ENCODE measurements around the gene ERG28. TPM values are rescaled to one million over a fixed set of nuclear protein-coding genes. Genes with fewer than 3 reads are reported as not detected.

The ERG28 gene
- total and polyA plus RNA-seq, 2 experiments from 2014 or later = 27.9 to 95.1 TPM

- H3K4me3 ChIP-seq = no peak overlapping the region
- no peak overlapping the region for H3K27ac Mint-ChIP-seq
- H3F3A ChIP-seq (replicated peaks; ENCODE audit: low read depth) = no peaks in the 10 kb centered on the region
- no peaks in the 10 kb centered on the region for H3K36me3 ChIP-seq (ENCODE audit: insufficient read depth)
- H3K4me3 Mint-ChIP-seq = no peak overlapping the region
- no peak for DNase-seq (ENCODE audit: low spot score)
- H3K9me2 ChIP-seq (ENCODE audit: insufficient read depth) = no peaks in the 10 kb centered on the region
- no peak overlapping the region for H3K27ac ChIP-seq (ENCODE audit: low read depth)
- H3K4me2 ChIP-seq = no peak overlapping the region
- H3K4me1 Mint-ChIP-seq = no peaks in the 10 kb centered on the region
- H3K4me1 ChIP-seq (ENCODE audit: insufficient read depth) = no peaks in the 10 kb centered on the region
- no peaks in the 10 kb centered on the region for H3K79me2 ChIP-seq (replicated peaks; ENCODE audit: insufficient read depth)
- no peak overlapping the region for H2AFZ ChIP-seq
- H4K20me1 ChIP-seq (replicated peaks; ENCODE audit: insufficient read depth) = no peaks in the 10 kb centered on the region
- no peaks in the 10 kb centered on the region for H3K9me3 Mint-ChIP-seq
- no peaks in the 10 kb centered on the region; the same call in 1 of the 3 replicates for H3K36me3 Mint-ChIP-seq (ENCODE audit: low read depth)
- no peak for ATAC-seq
- no peak for TF ChIP-seq ZNF114 (CRISPR knock-in tag; IDR thresholded peaks at IDR 0.05)
- TF ChIP-seq EZH2phosphoT487 (IDR thresholded peaks at IDR 0.05; ENCODE audit: unreplicated experiment) = no peak
- no peak for TF ChIP-seq EZH2 (IDR thresholded peaks at IDR 0.05; ENCODE audit: low read depth, unreplicated experiment)
- TF ChIP-seq STAT1 (IDR thresholded peaks at IDR 0.05; ENCODE audit: unreplicated experiment) = no peak
- TF ChIP-seq, protein P1, sequence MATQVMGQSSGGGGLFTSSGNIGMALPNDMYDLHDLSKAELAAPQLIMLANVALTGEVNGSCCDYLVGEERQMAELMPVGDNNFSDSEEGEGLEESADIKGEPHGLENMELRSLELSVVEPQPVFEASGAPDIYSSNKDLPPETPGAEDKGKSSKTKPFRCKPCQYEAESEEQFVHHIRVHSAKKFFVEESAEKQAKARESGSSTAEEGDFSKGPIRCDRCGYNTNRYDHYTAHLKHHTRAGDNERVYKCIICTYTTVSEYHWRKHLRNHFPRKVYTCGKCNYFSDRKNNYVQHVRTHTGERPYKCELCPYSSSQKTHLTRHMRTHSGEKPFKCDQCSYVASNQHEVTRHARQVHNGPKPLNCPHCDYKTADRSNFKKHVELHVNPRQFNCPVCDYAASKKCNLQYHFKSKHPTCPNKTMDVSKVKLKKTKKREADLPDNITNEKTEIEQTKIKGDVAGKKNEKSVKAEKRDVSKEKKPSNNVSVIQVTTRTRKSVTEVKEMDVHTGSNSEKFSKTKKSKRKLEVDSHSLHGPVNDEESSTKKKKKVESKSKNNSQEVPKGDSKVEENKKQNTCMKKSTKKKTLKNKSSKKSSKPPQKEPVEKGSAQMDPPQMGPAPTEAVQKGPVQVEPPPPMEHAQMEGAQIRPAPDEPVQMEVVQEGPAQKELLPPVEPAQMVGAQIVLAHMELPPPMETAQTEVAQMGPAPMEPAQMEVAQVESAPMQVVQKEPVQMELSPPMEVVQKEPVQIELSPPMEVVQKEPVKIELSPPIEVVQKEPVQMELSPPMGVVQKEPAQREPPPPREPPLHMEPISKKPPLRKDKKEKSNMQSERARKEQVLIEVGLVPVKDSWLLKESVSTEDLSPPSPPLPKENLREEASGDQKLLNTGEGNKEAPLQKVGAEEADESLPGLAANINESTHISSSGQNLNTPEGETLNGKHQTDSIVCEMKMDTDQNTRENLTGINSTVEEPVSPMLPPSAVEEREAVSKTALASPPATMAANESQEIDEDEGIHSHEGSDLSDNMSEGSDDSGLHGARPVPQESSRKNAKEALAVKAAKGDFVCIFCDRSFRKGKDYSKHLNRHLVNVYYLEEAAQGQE (IDR thresholded peaks at IDR 0.05; ENCODE audit: unreplicated experiment) = no peak
- TF ChIP-seq ZNF462 (CRISPR knock-in tag; IDR thresholded peaks at IDR 0.05) = no peak
- no peak for TF ChIP-seq CREB1 (CRISPR knock-in tag; IDR thresholded peaks at IDR 0.05; ENCODE audit: low read depth)
- TF ChIP-seq POLR2AphosphoS5 (IDR thresholded peaks at IDR 0.05; ENCODE audit: low read depth) = no peak
- TF ChIP-seq, protein P2, sequence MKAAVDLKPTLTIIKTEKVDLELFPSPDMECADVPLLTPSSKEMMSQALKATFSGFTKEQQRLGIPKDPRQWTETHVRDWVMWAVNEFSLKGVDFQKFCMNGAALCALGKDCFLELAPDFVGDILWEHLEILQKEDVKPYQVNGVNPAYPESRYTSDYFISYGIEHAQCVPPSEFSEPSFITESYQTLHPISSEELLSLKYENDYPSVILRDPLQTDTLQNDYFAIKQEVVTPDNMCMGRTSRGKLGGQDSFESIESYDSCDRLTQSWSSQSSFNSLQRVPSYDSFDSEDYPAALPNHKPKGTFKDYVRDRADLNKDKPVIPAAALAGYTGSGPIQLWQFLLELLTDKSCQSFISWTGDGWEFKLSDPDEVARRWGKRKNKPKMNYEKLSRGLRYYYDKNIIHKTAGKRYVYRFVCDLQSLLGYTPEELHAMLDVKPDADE (IDR thresholded peaks at IDR 0.05) = no peak
- no peak for TF ChIP-seq JUNB (IDR thresholded peaks at IDR 0.05; ENCODE audit: unreplicated experiment)
- H3K27me3 ChIP-seq (ENCODE audit: insufficient read depth) = no peaks in the 10 kb centered on the region
- no peaks in the 10 kb centered on the region for H3K27me3 Mint-ChIP-seq (ENCODE audit: insufficient read depth, low read depth, poor library complexity)
These were observed 48.5 kb downstream of the ERG28 start for GRCh38 chr14:75612157-75612556.

Measured in GM23338 (cell line).